GM23248 (cell line): ENCODE data around the gene ADAMTSL3.

Source experiments
- EZH2 ChIP-seq: fragments of 200-600 bp; sonication (generic); IDR thresholded peaks from 2 replicates; pipeline ENCODE4 v1.6.1; 2018; ENCODE audit warnings: antibody characterized with exemption, mild to moderate bottlenecking; ENCODE audit not compliant: insufficient read depth, poor library complexity, severe bottlenecking
- EZH2phosphoT487 ChIP-seq: fragments of 200-600 bp; sonication (generic); IDR thresholded peaks from 2 replicates; pipeline ENCODE4 v1.6.1; 2018; ENCODE audit warnings: antibody characterized with exemption, moderate library complexity, mild to moderate bottlenecking, low read depth; ENCODE audit not compliant: insufficient read depth

DNA sequence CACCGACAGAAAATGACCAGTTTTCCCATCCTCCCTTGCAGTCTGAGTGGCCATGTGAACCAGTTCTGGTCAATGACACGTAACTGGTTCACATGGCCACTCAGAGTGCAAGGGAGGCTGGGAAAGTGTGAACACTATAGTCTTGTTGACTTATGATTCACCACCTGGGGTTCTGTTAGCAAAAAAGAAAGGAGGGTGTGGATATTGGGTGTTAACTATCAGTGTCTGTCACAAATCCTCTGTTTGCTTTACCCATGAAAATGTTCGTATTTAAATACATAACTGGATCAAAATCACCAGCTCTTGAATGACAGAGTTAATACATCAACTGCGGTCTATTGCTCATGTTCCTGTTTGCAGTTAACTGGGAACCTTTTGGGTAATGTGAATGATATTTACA lies 92.3 kb downstream of the ADAMTSL3 start:
- TF ChIP-seq EZH2 (no peak), EZH2phosphoT487 (no peak)
